Loucy (cell line): ENCODE results near the gene FDX2.

Experiments used
- H2AFZ ChIP-seq: fragments of 200-600 bp; sonication (generic); 2 replicates; pipeline ENCODE4 v1.6.0; 2016; ENCODE audit warnings: antibody characterized with exemption, mild to moderate bottlenecking, low read length, moderate library complexity
- H3F3A ChIP-seq: fragments of 200-600 bp; 2 replicates; pipeline ENCODE4 v1.6.0; 2016; ENCODE audit warnings: antibody characterized with exemption, low read depth, mild to moderate bottlenecking
- H3K27me3 ChIP-seq: fragments of 200-600 bp; sonication (generic); 2 replicates; pipeline ENCODE4 v1.6.1; 2014; ENCODE audit warnings: low read length, mild to moderate bottlenecking; ENCODE audit not compliant: insufficient read depth, poor library complexity, severe bottlenecking
- H3K36me3 ChIP-seq: fragments of 200-600 bp; sonication (generic); 2 replicates; pipeline ENCODE4 v1.6.1; 2016; ENCODE audit warnings: low read length; ENCODE audit not compliant: insufficient read depth
- H3K4me1 ChIP-seq: fragments of 200-600 bp; sonication (generic); 2 replicates; pipeline ENCODE4 v1.5.1; 2014; ENCODE audit warnings: low read length, mild to moderate bottlenecking; ENCODE audit not compliant: insufficient read depth, poor library complexity, severe bottlenecking
- H3K4me2 ChIP-seq: fragments of 200-600 bp; sonication (generic); 2 replicates; pipeline ENCODE4 v1.6.0; 2014; ENCODE audit warnings: antibody characterized with exemption, low read length, low read depth, mild to moderate bottlenecking; ENCODE audit not compliant: poor library complexity, severe bottlenecking
- H3K4me3 ChIP-seq: fragments of 200-600 bp; sonication (generic); 2 replicates; pipeline ENCODE4 v1.5.1; 2014; ENCODE audit warnings: low read length, mild to moderate bottlenecking, mixed read lengths; ENCODE audit not compliant: poor library complexity, severe bottlenecking
- H3K79me2 ChIP-seq: fragments of 200-600 bp; sonication (generic); 2 replicates; pipeline ENCODE4 v1.6.1; 2014; ENCODE audit warnings: low read length; ENCODE audit not compliant: insufficient read depth
- H3K9ac ChIP-seq: fragments of 200-600 bp; sonication (generic); 2 replicates; pipeline ENCODE4 v1.6.0; 2014; ENCODE audit warnings: mild to moderate bottlenecking, low read depth, low read length, moderate library complexity; ENCODE audit not compliant: poor library complexity, severe bottlenecking
- H3K9me2 ChIP-seq: fragments of 200-600 bp; sonication (generic); replicated peaks from 2 replicates; pipeline ENCODE4 v1.6.1; 2016; ENCODE audit warnings: low read depth, low read length, mixed read lengths
- H3K9me3 ChIP-seq: fragments of 200-600 bp; sonication (generic); 2 replicates; pipeline ENCODE4 v1.6.1; 2014; ENCODE audit warnings: mild to moderate bottlenecking, antibody characterized with exemption, low read length, low read depth; ENCODE audit not compliant: insufficient read depth
- H4K20me1 ChIP-seq: fragments of 200-600 bp; sonication (generic); 2 replicates; pipeline ENCODE4 v1.6.0; 2014; ENCODE audit warnings: antibody characterized with exemption, low read length, mild to moderate bottlenecking; ENCODE audit not compliant: insufficient read depth, poor library complexity, severe bottlenecking
- CTCF ChIP-seq: fragments of 200-600 bp; sonication (generic); conservative IDR thresholded peaks from 2 replicates; pipeline ENCODE4 v1.5.1; 2014; ENCODE audit warnings: mild to moderate bottlenecking, antibody characterized with exemption, low read length
- EZH2phosphoT487 ChIP-seq: fragments of 200-600 bp; IDR thresholded peaks from 2 replicates; pipeline ENCODE4 v1.6.1; 2018; ENCODE audit warnings: antibody characterized with exemption, mild to moderate bottlenecking, moderate library complexity, borderline replicate concordance

The FDX2 gene

GRCh38 chr19:10332965-10333757 is 17.3 kb upstream of the FDX2 start, which contains the start of gene RAVER1:
TSS of gene RAVER1 (minus strand) at chr19:10333529. CDS start at chr19:10333507, 22 bp downstream.
- Histone ChIP-seq H3K4me2 (peak within 1 kb of the TSS; percentile 95), H3K36me3 (peaks cover 26% of the 10 kb centered on the region), H3K79me2 (peaks cover 74% of the 10 kb centered on the region), H4K20me1 (peaks cover 48% of the 10 kb centered on the region), H3K9me3 (no peaks in the 10 kb centered on the region), H3K4me1 (peaks cover 22% of the 10 kb centered on the region), H3K4me3 (peak within 1 kb of the TSS; percentile 87), H3K9me2 (no peaks in the 10 kb centered on the region), H3F3A (0 out of 2 replicates have a peak, but pooled peaks cover 7% of the 10 kb centered on the region), H3K9ac (peak within 1 kb of the TSS; percentile 81), H2AFZ (peak within 1 kb of the TSS; percentile 49; the same call in 1 of the 2 replicates), H3K27me3 (no peaks in the 10 kb centered on the region)
- TF ChIP-seq EZH2phosphoT487 (no peak), CTCF (no peak)

GRCh38 chr19:10332158-10332964 is 16.5 kb upstream of the FDX2 start:
- no peak overlapping the region for H2AFZ ChIP-seq
- no peaks in the 10 kb centered on the region for H3K9me2 ChIP-seq
- H3K4me3 ChIP-seq, result peak overlapping the region; percentile 87
- H3K4me2 ChIP-seq, result peak overlapping the region; percentile 95
- H3K36me3 ChIP-seq, result peaks cover 34% of the 10 kb centered on the region
- peaks cover 21% of the 10 kb centered on the region for H3K4me1 ChIP-seq
- 0 out of 2 replicates have a peak, but pooled peaks cover 7% of the 10 kb centered on the region for H3F3A ChIP-seq
- H3K27me3 ChIP-seq, result no peaks in the 10 kb centered on the region
- H3K9ac ChIP-seq, result peak overlapping the region; percentile 81
- peaks cover 82% of the 10 kb centered on the region for H3K79me2 ChIP-seq
- H4K20me1 ChIP-seq, result peaks cover 53% of the 10 kb centered on the region
- no peak for TF ChIP-seq EZH2phosphoT487
- peak; percentile 20; the same call in 1 of the 2 replicates for TF ChIP-seq CTCF
- H3K9me3 ChIP-seq, result no peaks in the 10 kb centered on the region

GRCh38 chr19:10329555-10329954 is 13.7 kb upstream of the FDX2 start:
- Histone ChIP-seq H3K79me2 (peaks cover 67% of the 10 kb centered on the region), H3K27me3 (no peaks in the 10 kb centered on the region), H3K9ac (no peak overlapping the region), H3F3A (0 out of 2 replicates have a peak, but pooled peaks cover 7% of the 10 kb centered on the region), H3K4me3 (no peak overlapping the region), H3K4me2 (no peak overlapping the region), H2AFZ (no peak overlapping the region), H3K9me3 (no peaks in the 10 kb centered on the region), H3K9me2 (no peaks in the 10 kb centered on the region), H3K4me1 (peaks cover 21% of the 10 kb centered on the region), H3K36me3 (peaks cover 59% of the 10 kb centered on the region), H4K20me1 (peaks cover 53% of the 10 kb centered on the region)
- no peak for TF ChIP-seq EZH2phosphoT487
- TF ChIP-seq CTCF, result no peak
